Amniotic stem cell (primary cell): ENCODE data around the gene C1orf21.
"Not testable (repeated sequence)": the region's sequence is repeated elsewhere in the genome, so short reads cannot be mapped to it uniquely, and the experiment has no call there.

Experiments used
- DNase-seq: peaks from one replicate; lab custom pipeline; 2025; lab: John Stamatoyannopoulos, UW

C1orf21 gene

GRCh38 chr1:184386312-184387068, at the start of gene C1orf21:
C1orf21 (plus strand) TSS chr1:184387029; CDS start chr1:184477510, 90,481 bp downstream.
- peak; percentile 56 for DNase-seq

- DNase-seq: not testable (repeated sequence)
Observed at GRCh38 chr1:184337865-184338264, 49.0 kb upstream of the C1orf21 start.

- DNase-seq: no peak
Observed at GRCh38 chr1:184340984-184341383, 45.8 kb upstream of the C1orf21 start.

GRCh38 chr1:184350573-184350972, 36.3 kb upstream of the C1orf21 start:
- no peak for DNase-seq

GRCh38 chr1:184351416-184351975, 35.3 kb upstream of the C1orf21 start:
- no peak for DNase-seq

- DNase-seq: no peak
Observed at GRCh38 chr1:184352776-184353175, 34.1 kb upstream of the C1orf21 start.

- no peak for DNase-seq
Observed at GRCh38 chr1:184354719-184355118, 32.1 kb upstream of the C1orf21 start.

- DNase-seq: no peak
Observed at GRCh38 chr1:184356891-184357290, 29.9 kb upstream of the C1orf21 start.

- DNase-seq: no peak
Observed at GRCh38 chr1:184358256-184358655, 28.6 kb upstream of the C1orf21 start.

GRCh38 chr1:184359909-184360308, 26.9 kb upstream of the C1orf21 start:
- no peak for DNase-seq

GRCh38 chr1:184362876-184363275, 24.0 kb upstream of the C1orf21 start:
- no peak for DNase-seq

GRCh38 chr1:184365699-184366098, 21.1 kb upstream of the C1orf21 start:
- no peak for DNase-seq

GRCh38 chr1:184366997-184367396, 19.8 kb upstream of the C1orf21 start:
- no peak for DNase-seq

GRCh38 chr1:184367427-184368038, 19.3 kb upstream of the C1orf21 start:
- DNase-seq: no peak

GRCh38 chr1:184368354-184368753, 18.5 kb upstream of the C1orf21 start:
- DNase-seq: no peak

GRCh38 chr1:184370850-184371249, 16.0 kb upstream of the C1orf21 start:
- DNase-seq: no peak

GRCh38 chr1:184373155-184373554, 13.7 kb upstream of the C1orf21 start:
- DNase-seq: no peak

- DNase-seq: no peak
Observed at GRCh38 chr1:184376369-184376768, 10.5 kb upstream of the C1orf21 start.

- no peak for DNase-seq
Observed at GRCh38 chr1:184379111-184379752, 7.6 kb upstream of the C1orf21 start.

GRCh38 chr1:184380468-184380867, 6.4 kb upstream of the C1orf21 start:
- DNase-seq: no peak

GRCh38 chr1:184383772-184384323, 3.0 kb upstream of the C1orf21 start:
- DNase-seq: no peak

- no peak for DNase-seq
Observed at GRCh38 chr1:184385865-184386311, 941 bp upstream of the C1orf21 start.
